Activated CD4-positive, alpha-beta T cell treated with anti-CD3 and anti-CD28 coated beads for 36 hours (primary cell): Measurements from ENCODE around the gene ILDR2. TPM values are rescaled to one million over a fixed set of nuclear protein-coding genes. Genes with fewer than 3 reads are reported as not detected.

Experiments used
- ATAC-seq: fragments of 200-7000 bp; cut with Tn5 transposase; one replicate; pipeline ENCODE4 v1.10.0; 2021; ENCODE audit warnings: mild to moderate bottlenecking, moderate library complexity
- CTCF ChIA-PET: fragments of 350-600 bp; sonication (Branson Sonifier 250); formaldehyde crosslinking; loops from one replicate; lab custom pipeline; 2021; ENCODE audit warnings: antibody characterized with exemption; lab: Charles Lee
- POLR2A ChIA-PET: fragments of 350-600 bp; sonication (Branson Sonifier 250); formaldehyde crosslinking; loops from one replicate; lab custom pipeline; 2021; ENCODE audit warnings: antibody characterized with exemption, inconsistent platforms; lab: Charles Lee
- DNase-seq: peaks from one replicate; pipeline ENCODE4 v3.0.0-alpha.2; 2020
- H3K27ac Mint-ChIP-seq: one replicate; pipeline ENCODE4 v1.8.0; 2021; ENCODE audit warnings: mixed read lengths
- H3K27me3 Mint-ChIP-seq: one replicate; pipeline ENCODE4 v1.8.0; 2021; ENCODE audit warnings: mixed read lengths
- H3K36me3 Mint-ChIP-seq: one replicate; pipeline ENCODE4 v1.8.0; 2021; ENCODE audit warnings: low read depth, mixed read lengths
- H3K4me1 Mint-ChIP-seq: one replicate; pipeline ENCODE4 v1.8.0; 2021; ENCODE audit warnings: mixed read lengths
- H3K4me3 Mint-ChIP-seq: one replicate; pipeline ENCODE4 v1.8.0; 2021; ENCODE audit warnings: mild to moderate bottlenecking, moderate library complexity, mixed read lengths
- H3K9me3 Mint-ChIP-seq: one replicate; pipeline ENCODE4 v1.8.0; 2021; ENCODE audit warnings: low read depth, mixed read lengths
- intact Hi-C, 2 experiments: fragments of 100-400 bp; cut with DNase I in 1 of 2; cut with micrococcal nuclease in 1 of 2; formaldehyde crosslinking; loops; one replicate each; pipeline versions ENCODE4 v1.14.2 to v1.15.1; 2022 to 2024; cut with DNase I, micrococcal nuclease
- total RNA-seq, 2 experiments: library from RNA; stranded (reverse); gene quantifications; one replicate each; pipeline ENCODE4 v1.2.3, GENCODE V29; 2021

The ILDR2 gene
- total RNA-seq, 2 experiments from 2014 or later = 9.1 to 14.6 TPM

DNA sequence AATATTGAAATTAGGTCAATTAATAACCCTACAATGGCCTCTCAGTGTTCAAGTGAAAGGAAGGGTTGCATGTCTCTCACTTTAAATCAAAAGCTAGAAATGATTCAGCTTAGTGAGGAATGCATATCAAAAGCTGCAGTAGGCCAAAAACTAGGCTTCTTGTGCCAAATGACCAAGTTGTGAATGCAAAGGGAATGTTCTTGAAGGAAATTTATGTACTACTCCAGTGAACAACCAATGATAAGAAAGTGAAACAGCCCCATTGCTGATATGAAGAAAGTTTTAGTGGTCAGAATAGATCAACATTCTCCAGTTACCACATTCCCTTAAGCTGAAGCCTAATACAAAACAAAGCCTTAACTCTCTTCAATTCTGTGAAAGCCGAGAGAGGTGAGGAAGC lies 23.7 kb upstream of the ILDR2 start:
- intact Hi-C loops = no loop called here
- POLR2A ChIA-PET = no interaction called here
- DNase-seq (no peak), ATAC-seq (peak; percentile 39)
- Mint-ChIP-seq H3K36me3 (peaks cover 2% of the 10 kb centered on the region), H3K27me3 (peaks cover 3% of the 10 kb centered on the region), H3K27ac (no peak overlapping the region), H3K4me3 (no peak overlapping the region), H3K4me1 (peaks cover 8% of the 10 kb centered on the region), H3K9me3 (peaks cover 11% of the 10 kb centered on the region)
- CTCF ChIA-PET = interaction anchor here (1.1 to 1.8 kb wide), 3 partner anchors 11 to 89 kb away, joined by 4 to 5 read pairs (median 4); no protein-coding TSS in a partner anchor

DNA sequence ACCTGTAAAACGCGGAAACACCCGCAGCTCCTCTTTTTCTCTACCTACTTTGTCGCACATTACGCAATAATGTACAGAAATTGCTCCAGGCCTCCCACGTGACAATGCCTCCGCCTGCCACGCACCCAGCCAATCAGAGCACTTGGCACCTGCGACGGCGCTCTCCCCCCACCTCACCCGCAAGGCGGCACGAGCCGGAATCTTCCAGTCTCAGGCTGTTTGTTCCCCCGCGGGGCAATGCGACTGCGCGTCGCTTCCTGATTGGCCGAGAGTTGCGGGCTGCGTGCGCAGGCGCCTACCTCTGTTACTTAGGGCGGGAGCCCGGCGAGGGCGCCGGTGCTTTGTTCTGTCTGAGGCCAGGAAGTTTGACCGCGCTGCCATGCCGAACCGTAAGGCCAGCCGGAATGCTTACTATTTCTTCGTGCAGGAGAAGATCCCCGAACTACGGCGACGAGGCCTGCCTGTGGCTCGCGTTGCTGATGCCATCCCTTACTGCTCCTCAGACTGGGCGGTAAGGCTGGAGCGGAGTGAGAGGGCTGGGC lies 13.7 kb upstream of the ILDR2 start, which contains the start of gene MAEL:
MAEL (plus strand) TSS at position 307 of the 542 bp plus-strand sequence; CDS start at position 380, 73 bp downstream.
- peaks cover 14% of the 10 kb centered on the region for H3K27me3 Mint-ChIP-seq
- DNase-seq (no peak), ATAC-seq (no peak)
- H3K27ac Mint-ChIP-seq = no peak within 1 kb of the TSS
- peaks cover 2% of the 10 kb centered on the region for H3K9me3 Mint-ChIP-seq
- no peaks in the 10 kb centered on the region for H3K4me1 Mint-ChIP-seq
- no peaks in the 10 kb centered on the region for H3K36me3 Mint-ChIP-seq
- intact Hi-C loops = no loop called here
- H3K4me3 Mint-ChIP-seq = no peak within 1 kb of the TSS
- POLR2A ChIA-PET = no interaction called here
- CTCF ChIA-PET = interaction anchor here (0.5 kb wide), 1 partner anchor 78 kb away, joined by 3 read pairs; no protein-coding TSS in a partner anchor

DNA sequence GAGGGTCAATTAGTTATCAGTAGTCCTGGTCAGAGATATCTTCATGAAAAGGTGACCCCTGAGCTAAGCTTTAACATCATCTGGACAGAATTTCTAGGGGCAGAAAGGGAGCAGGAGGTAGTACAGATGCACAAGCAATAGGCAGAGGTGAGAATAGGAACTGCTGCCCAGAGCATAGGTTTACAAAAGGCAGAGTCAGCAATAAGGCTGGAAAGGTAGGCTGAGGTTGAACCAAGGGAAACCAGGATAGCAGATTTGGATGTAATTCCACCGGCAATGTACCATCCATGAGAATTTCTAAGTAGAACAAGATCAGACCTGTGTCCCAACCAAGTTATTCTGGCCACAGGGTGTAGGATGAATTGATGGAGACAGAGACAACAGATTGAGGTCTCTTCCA lies 6.2 kb upstream of the ILDR2 start:
- H3K4me3 Mint-ChIP-seq = no peak overlapping the region
- peaks cover 2% of the 10 kb centered on the region for H3K4me1 Mint-ChIP-seq
- peaks cover 15% of the 10 kb centered on the region for H3K27me3 Mint-ChIP-seq
- no peak for DNase-seq
- no peak for ATAC-seq
- intact Hi-C loops = no loop called here
- peaks cover 2% of the 10 kb centered on the region for H3K9me3 Mint-ChIP-seq
- ChIA-PET POLR2A (no interaction called here), CTCF (interaction anchor here (1.0 kb wide), 1 partner anchor 14 kb away, joined by 4 read pairs; no protein-coding TSS in a partner anchor)
- no peaks in the 10 kb centered on the region for H3K36me3 Mint-ChIP-seq
- no peak overlapping the region for H3K27ac Mint-ChIP-seq

DNA sequence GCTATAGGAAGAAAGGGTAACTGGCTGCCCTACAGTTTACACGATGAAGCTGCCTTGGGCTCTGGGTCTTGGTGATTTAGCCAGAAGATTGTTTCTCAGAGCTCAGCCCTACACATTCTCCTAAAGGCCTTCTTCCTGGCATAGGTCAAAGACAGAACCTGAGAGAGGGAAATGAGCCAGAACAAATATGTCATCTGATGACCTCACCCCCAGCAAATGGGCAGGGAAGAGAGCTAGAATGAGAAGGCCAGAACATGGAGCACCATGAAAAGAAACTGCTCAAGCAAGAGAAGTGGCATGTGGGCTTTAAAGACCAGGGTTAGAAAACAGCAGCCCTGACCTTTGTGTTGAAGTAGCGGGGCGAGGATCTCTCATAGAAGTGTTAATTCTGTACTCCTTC lies 5.5 kb upstream of the ILDR2 start:
- intact Hi-C loops = no loop called here
- Mint-ChIP-seq H3K4me1 (peaks cover 10% of the 10 kb centered on the region), H3K27me3 (peaks cover 13% of the 10 kb centered on the region), H3K36me3 (no peaks in the 10 kb centered on the region), H3K9me3 (peaks cover under 1% of the 10 kb centered on the region), H3K4me3 (no peak overlapping the region), H3K27ac (no peak overlapping the region)
- POLR2A ChIA-PET = interaction anchor here (0.5 kb wide), 1 partner anchor 42 kb away, joined by 4 read pairs; no protein-coding TSS in a partner anchor
- DNase-seq (no peak), ATAC-seq (no peak)
- CTCF ChIA-PET = interaction anchor here (1.0 to 1.8 kb wide), 2 partner anchors 15 to 78 kb away, joined by 4 to 5 read pairs; no protein-coding TSS in a partner anchor

DNA sequence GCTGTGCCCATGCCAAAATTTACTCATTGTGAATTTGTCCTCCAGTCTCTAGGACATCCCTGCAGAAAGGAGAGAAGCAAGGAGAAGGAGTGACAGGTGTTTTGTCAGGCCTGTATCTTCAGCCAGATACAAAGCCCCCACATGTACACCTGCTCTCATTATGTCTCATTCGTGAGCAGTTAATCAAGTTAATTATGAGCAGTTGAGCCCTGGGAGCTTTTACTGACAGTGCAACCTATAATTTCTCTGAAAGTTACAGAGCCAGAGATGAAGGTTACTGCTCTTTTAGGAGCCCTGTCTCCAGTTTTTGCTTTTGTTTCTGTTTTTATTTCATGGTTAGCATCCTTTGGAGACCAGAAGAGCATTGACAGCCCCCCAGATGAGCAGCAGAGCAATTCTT lies 5.0 kb upstream of the ILDR2 start:
- ATAC-seq (no peak), DNase-seq (no peak)
- H3K4me3 Mint-ChIP-seq = no peak overlapping the region
- H3K27ac Mint-ChIP-seq = no peak overlapping the region
- no peaks in the 10 kb centered on the region for H3K9me3 Mint-ChIP-seq
- H3K4me1 Mint-ChIP-seq = peaks cover 10% of the 10 kb centered on the region
- H3K36me3 Mint-ChIP-seq = no peaks in the 10 kb centered on the region
- intact Hi-C loops = no loop called here
- CTCF ChIA-PET = interaction anchor here (1.0 to 1.8 kb wide), 2 partner anchors 12 to 79 kb away, joined by 3 to 5 read pairs; no protein-coding TSS in a partner anchor
- POLR2A ChIA-PET = no interaction called here
- peaks cover 13% of the 10 kb centered on the region for H3K27me3 Mint-ChIP-seq

DNA sequence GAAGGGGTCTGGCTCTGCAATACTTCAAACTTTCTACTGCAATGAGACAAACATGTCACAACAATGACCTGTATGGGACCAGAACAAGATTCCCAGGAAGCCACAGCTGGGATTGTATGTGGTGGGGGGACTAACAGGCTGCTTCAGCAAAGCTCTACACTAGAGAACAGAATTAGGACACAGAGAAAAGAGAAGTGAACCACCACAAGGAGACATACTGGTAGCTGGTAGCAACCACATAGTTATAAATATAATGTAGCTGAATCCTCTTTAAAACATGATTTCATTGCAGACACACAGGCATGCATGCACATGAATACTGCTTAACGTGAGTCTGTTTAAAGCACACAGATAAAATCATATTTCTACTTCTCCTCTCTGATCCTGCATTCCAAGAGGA lies 3.5 kb upstream of the ILDR2 start:
- H3K36me3 Mint-ChIP-seq = no peaks in the 10 kb centered on the region
- intact Hi-C loops = loop anchor here (5.0 to 10.0 kb wide), 5 partner anchors 63 to 494 kb away; partner anchors contain the start of gene POU2F1 (in 1 of the 2)
- no peaks in the 10 kb centered on the region for H3K9me3 Mint-ChIP-seq
- CTCF ChIA-PET = interaction anchor here (3.4 kb wide), 1 partner anchor 68 kb away, joined by 14 read pairs; no protein-coding TSS in a partner anchor
- ATAC-seq = no peak
- H3K4me3 Mint-ChIP-seq = no peak overlapping the region
- peaks cover 22% of the 10 kb centered on the region for H3K4me1 Mint-ChIP-seq
- H3K27me3 Mint-ChIP-seq = peaks cover 9% of the 10 kb centered on the region
- POLR2A ChIA-PET = interaction anchor here (0.8 kb wide), 1 partner anchor 81 kb away, joined by 5 read pairs; no protein-coding TSS in a partner anchor
- no peak for DNase-seq
- no peak overlapping the region for H3K27ac Mint-ChIP-seq

DNA sequence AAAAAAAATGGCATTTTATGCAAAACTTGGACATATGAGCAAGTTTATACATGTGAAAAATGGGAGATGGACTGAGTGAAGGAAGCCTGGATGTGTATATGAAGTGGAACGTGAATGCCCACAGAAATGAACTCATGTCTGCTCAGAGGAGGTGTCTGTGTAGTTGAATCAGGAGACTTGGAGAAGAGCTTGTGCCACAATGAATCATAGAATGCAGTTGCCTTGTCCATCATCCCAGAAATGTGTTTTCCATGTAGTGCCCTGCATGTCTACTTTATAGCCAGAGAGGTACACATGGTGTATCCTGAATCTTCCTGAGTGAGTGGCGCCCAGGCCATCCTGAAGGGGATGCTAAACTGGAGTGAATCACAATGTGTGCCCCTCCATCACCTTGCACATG lies 2.6 kb upstream of the ILDR2 start:
- DNase-seq (no peak), ATAC-seq (no peak)
- H3K9me3 Mint-ChIP-seq = no peaks in the 10 kb centered on the region
- H3K27ac Mint-ChIP-seq = no peak overlapping the region
- intact Hi-C loops = loop anchor here (2.0 to 10.0 kb wide), 6 partner anchors 64 to 493 kb away; partner anchors contain the start of gene POU2F1 (in 1 of the 2)
- peaks cover 12% of the 10 kb centered on the region for H3K27me3 Mint-ChIP-seq
- H3K36me3 Mint-ChIP-seq = no peaks in the 10 kb centered on the region
- peaks cover 30% of the 10 kb centered on the region for H3K4me1 Mint-ChIP-seq
- H3K4me3 Mint-ChIP-seq = no peak overlapping the region
- CTCF ChIA-PET = interaction anchor here (0.6 to 3.4 kb wide), 4 partner anchors 9 to 106 kb away, joined by 4 to 14 read pairs (median 6); no protein-coding TSS in a partner anchor
- POLR2A ChIA-PET = interaction anchor here (0.8 kb wide), 1 partner anchor 82 kb away, joined by 5 read pairs; no protein-coding TSS in a partner anchor

DNA sequence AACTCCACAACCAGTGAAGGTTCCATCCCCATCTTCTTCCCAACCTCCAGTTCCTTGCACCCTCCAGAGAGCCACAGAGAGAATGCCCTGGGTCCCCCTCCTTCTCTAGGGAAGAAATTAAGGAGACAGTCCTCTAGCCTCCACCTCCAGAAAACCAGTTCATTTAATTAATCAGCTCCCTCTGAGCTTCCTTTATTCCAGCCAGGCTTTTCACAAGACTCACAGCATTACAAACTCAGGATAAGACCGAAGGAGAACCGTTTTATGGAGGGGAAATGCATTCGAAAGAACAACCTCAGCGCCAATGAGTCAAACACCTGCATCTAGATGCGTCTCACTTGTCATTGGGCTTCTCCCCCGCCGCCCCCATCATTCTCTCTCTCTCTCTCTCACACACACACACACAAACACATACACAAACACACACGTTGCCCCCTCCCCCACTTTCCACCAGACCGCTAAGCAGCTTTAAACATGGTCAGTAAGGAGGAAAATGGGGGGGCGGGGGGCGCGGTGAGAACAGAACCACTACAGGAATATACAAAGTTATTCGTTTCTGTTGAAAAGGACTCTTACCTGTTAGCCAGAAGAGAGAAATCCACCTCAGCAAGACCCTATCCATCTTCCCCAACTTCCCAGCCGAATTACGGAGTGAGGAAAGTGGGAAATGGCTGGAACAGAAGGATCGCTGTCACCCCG lies 544 bp downstream of the ILDR2 start:
- peaks cover 56% of the 10 kb centered on the region for H3K4me1 Mint-ChIP-seq
- no peaks in the 10 kb centered on the region for H3K9me3 Mint-ChIP-seq
- ChIA-PET POLR2A (interaction anchor here (0.7 kb wide), 2 partner anchors 127 to 473 kb away, joined by 4 read pairs; no protein-coding TSS in a partner anchor), CTCF (interaction anchor here (1.0 to 2.1 kb wide), 4 partner anchors 11 to 84 kb away, joined by 3 to 8 read pairs (median 6); no protein-coding TSS in a partner anchor)
- intact Hi-C loops = loop anchor here (1.0 to 10.0 kb wide), 11 partner anchors 68 to 490 kb away; partner anchors contain the start of genes POU2F1 (in 2 of the 2), POGK (in 1 of the 2) and TADA1 (in 1 of the 2)
- ATAC-seq = peak; percentile 40
- peak overlapping the region; percentile 99 for H3K27ac Mint-ChIP-seq
- peak; percentile 79 for DNase-seq
- peaks cover 21% of the 10 kb centered on the region for H3K27me3 Mint-ChIP-seq
- peak overlapping the region; percentile 93 for H3K4me3 Mint-ChIP-seq
- H3K36me3 Mint-ChIP-seq = no peaks in the 10 kb centered on the region

DNA sequence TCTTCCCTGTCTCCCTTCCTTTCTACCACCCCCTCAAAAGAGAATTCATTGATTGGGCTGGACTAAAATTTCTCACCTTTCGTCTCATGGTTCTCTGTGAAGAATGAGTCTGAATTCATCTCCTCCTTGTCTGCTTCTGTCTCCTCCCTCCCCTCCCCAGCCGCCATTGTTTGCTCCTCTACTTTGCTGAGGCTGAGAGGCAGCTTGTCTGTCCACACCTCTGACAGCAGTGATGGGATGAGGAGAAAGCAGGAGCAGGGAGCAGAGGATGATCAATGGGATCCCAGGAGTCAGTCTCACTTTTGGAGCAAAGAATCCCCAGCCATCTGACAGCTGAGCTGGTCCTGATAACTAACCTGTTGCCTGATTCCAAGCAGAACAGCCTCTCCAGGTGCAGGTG lies 2.5 kb downstream of the ILDR2 start:
- Mint-ChIP-seq H3K27ac (peak overlapping the region; percentile 38), H3K36me3 (no peaks in the 10 kb centered on the region), H3K4me1 (peaks cover 64% of the 10 kb centered on the region), H3K27me3 (peaks cover 29% of the 10 kb centered on the region), H3K9me3 (no peaks in the 10 kb centered on the region), H3K4me3 (no peak overlapping the region)
- intact Hi-C loops = loop anchor here (5.0 to 10.0 kb wide), 4 partner anchors 84 to 488 kb away; partner anchors contain the start of gene POU2F1 (in 1 of the 2)
- DNase-seq (no peak), ATAC-seq (no peak)
- ChIA-PET POLR2A (no interaction called here), CTCF (interaction anchor here (0.6 to 1.8 kb wide), 3 partner anchors 85 to 569 kb away, joined by 3 to 6 read pairs (median 3); no protein-coding TSS in a partner anchor)

DNA sequence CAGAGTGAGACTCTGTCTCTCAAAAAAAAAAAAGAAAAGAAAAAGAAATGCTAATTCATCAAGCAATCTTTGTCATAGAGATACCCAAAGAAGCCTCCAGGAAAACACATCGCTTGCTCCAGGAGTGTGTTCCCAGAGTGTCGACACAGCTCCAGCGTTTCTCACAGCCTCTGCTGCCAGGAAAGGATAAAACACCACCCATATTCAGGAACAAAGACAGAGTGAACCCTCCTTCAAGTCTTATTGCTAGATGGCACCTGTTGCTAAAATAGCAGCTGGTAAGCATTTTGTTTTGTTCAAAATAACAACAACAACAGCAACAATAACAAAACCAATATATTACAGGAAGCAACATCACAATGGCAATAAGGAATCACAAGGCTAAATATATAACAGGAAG lies 3.1 kb downstream of the ILDR2 start:
- H3K27ac Mint-ChIP-seq = no peak overlapping the region
- H3K9me3 Mint-ChIP-seq = no peaks in the 10 kb centered on the region
- CTCF ChIA-PET = interaction anchor here (0.6 to 1.8 kb wide), 3 partner anchors 85 to 569 kb away, joined by 3 to 6 read pairs (median 3); no protein-coding TSS in a partner anchor
- intact Hi-C loops = loop anchor here (5.0 to 10.0 kb wide), 4 partner anchors 85 to 487 kb away; partner anchors contain the start of gene POU2F1 (in 1 of the 2)
- ATAC-seq (no peak), DNase-seq (no peak)
- H3K36me3 Mint-ChIP-seq = no peaks in the 10 kb centered on the region
- H3K4me1 Mint-ChIP-seq = peaks cover 64% of the 10 kb centered on the region
- peaks cover 30% of the 10 kb centered on the region for H3K27me3 Mint-ChIP-seq
- POLR2A ChIA-PET = no interaction called here
- H3K4me3 Mint-ChIP-seq = no peak overlapping the region
